HepG2 (cell line): ENCODE measurements around the gene GTF3A.

Experiments used
- CBX2 ChIP-seq, 2 experiments: fragments of 200-600 bp in 1 of 2; sonication (generic); formaldehyde crosslinking in 1 of 2; IDR thresholded peaks; 2 replicates each; pipeline versions ENCODE4 v1.7.0 to v1.8.1; 2018 to 2022; ENCODE audit warnings: low read depth in 2 of 2, low read length in 1 of 2, mild to moderate bottlenecking in 1 of 2, missing genetic modification reagents in 1 of 2
- JUN ChIP-seq: sonication (generic); formaldehyde crosslinking; IDR thresholded peaks from 2 replicates; pipeline ENCODE4 v1.4.0; 2020; ENCODE audit warnings: mild to moderate bottlenecking, missing genetic modification reagents
- NFYB ChIP-seq: sonication (generic); formaldehyde crosslinking; IDR thresholded peaks from 2 replicates; pipeline ENCODE4 v1.4.0; 2020; ENCODE audit warnings: missing genetic modification reagents
- TF ChIP-seq, protein P1 (sequence below): sonication (generic); formaldehyde crosslinking; IDR thresholded peaks from 2 replicates; pipeline ENCODE4 v1.5.0; 2020; ENCODE audit warnings: missing genetic modification reagents

DNA sequence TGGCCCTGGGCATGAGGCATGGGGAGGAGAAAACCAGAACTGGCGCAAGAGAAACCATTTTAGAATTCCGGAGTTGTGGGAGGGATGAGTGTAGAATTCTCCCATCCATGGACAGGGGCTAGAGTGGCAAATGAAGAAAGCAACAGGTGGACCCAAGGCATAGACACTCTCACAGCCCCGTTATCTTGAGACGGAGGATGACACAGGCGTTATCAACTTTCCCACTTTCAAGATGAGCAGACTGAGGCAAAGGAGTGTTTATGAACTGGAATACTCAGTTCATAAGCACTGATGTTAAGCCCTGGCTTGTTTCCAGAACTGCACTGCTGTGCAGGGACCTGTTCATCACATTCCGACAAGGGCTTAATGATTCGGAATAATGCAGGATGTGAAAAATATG, 1.1 kb upstream of the GTF3A start:
- no peak for TF ChIP-seq CBX2 (IDR thresholded peaks at IDR 0.05; ENCODE audit: low read depth, low read length)
- TF ChIP-seq CBX2 (CRISPR knock-in tag; IDR thresholded peaks at IDR 0.05; ENCODE audit: low read depth), result no peak
- TF ChIP-seq NFYB (CRISPR knock-in tag), result no peak
- no peak for TF ChIP-seq JUN (CRISPR knock-in tag)
- TF ChIP-seq, protein P1, sequence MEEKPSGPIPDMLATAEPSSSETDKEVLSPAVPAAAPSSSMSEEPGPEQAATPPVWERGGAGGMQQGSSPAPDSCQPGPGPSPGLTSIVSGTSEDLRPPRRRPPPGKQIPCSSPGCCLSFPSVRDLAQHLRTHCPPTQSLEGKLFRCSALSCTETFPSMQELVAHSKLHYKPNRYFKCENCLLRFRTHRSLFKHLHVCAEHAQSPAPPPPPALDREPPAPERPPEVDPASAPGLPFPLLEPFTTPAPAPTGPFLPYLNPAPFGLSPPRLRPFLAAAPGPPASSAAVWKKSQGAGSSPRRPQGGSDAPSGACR (CRISPR knock-in tag), result no peak
